Measurements from ENCODE around the gene DNAAF2.

The DNAAF2 gene

DNA sequence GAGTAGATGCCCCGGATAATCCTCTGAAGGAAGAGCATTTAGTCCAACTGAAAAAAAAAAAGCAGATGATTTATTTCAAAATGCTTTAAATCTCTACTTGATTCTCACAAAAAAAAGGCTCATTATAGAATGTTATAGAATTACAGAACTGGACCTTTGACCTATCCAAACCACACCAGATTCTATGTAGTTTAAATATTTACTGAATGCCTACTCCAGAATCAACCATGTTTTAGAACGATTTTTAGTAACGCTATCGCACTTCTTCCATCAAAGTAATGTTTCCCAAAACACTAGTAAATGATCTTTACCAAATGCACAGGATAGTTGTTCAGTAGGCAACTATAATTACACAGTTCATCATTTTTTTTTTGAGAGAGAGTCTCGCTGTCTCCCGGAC lies 51.4 kb downstream of the DNAAF2 start:
- no peak for FAIRE-seq

GRCh38 chr14:49582113-49582977 lies 52.7 kb downstream of the DNAAF2 start:
- FAIRE-seq: no peak

DNA sequence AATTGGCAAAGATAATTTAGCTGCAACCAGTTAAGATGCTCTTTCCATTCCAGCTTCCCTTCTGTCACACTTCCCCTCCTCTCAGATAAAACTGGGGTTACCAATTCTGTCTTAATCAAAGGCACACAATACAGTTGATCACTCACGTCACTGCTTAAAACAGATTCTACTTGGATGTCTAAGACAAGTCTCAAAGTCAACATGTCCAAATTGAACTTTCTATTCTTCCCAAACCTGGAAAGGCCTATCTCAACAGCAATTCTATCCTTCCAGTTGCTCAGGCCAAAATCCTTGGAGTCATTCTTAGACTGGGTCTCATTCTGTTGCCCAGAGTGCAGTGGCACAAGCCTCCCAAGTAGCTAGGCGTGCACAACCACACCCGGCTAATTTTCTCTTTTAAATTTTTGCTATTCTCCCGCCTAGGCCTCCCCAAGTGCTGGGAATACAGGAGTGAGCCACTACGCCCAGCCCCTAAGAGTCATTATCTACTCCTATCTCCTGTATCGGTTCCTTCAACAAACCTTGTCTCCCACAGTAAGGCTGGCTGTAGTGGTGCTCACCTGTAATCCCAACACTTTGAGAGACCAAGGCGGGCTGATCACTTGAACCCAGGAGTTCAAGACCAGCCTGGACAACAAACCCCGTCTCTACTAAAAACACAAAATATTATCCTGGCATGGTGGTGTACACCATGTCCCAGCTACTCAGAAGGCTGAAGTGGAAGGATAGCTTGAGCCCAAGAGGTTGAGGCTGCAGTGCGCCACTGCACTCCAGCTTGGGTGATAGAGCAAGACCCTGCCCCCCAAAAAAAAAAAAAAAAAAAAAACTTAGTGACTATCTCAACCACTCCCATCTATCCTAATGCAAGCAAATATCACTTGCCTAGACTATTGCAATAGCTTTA lies 53.6 kb downstream of the DNAAF2 start:
- FAIRE-seq: no peak

DNA sequence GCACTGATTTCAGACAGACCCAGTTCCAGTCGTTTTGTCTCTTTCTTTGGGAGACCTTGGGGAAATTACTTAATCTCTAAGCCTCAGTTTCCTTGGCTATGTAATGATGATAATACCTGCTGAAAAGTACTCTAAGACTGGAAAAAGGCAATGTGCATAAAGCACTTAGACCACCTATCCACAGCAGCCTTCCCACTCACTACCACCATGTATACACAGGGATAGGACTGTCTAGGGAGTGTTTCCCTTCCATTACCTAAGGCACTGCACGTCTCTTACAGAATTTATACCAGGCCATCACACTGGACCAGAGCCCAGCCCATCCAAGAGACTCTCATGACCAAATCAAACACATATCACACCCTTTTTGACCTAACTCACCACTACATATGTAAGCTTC lies 55.2 kb downstream of the DNAAF2 start:
- no peak for FAIRE-seq

- no peak for FAIRE-seq
Measured at GRCh38 chr14:49578141-49578540, 56.9 kb downstream of the DNAAF2 start.
